Left hindlimb (tissue), 1 donor: ENCODE data around the gene SRRM1.
"Not testable (repeated sequence)": the region's sequence is repeated elsewhere in the genome, so short reads cannot be mapped to it uniquely, and the experiment has no call there.

Experiments
- DNase-seq: peaks from one replicate; pipeline ENCODE4 v3.0.0-alpha.2; 2018

Gene SRRM1

DNA sequence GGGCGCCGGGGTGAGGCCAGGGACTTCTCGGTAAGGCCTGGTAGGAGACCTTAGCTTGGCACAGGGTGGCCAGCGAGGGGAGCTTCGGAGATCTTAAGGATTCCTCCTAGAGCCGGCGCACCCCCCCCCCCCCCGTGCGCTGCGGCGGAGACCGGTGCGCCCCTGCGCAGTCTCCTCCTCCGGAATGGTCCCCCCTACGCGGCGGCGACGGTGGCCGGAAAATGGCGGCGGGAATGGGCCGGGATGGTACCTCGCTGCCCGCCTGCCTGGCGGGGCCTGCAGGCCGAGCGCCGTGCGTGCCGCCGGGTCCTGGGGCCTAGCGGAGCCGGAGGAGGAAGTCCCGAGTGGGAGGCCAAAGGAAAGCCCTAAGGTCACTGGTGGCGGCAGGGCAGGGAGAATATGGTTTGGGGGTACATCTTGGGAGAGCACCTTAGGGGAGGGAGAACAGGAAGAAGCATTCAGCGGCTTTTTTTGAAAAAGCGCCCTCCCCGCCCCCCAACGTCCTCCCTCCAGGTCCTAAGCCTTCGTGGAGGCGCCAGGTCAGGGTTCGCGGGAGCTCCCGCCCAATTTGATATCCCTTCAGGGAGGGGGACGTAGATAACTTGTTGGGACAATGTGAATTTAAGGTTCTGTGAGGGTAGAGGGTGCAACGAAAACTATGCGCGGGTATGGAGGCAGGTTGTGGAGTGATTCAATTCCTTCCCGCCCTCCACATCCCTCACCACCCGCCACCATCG lies 429 bp downstream of the SRRM1 start:
- no peak for DNase-seq

DNA sequence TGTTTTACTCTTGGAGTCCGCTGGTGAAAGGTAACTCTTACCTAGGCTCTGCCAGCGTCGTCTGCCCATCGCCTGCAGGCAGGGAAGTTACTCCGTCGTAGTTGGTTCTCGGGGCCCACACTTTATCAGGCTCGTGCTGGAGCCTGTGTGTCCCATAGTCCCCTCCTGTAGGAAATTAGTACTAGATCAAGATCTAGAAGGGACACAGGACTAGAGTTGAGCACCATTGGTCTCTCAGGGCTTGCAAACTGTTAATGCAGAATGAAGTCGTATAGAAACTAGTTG lies 940 bp downstream of the SRRM1 start:
- DNase-seq = no peak

GRCh38 chr1:24648919-24649318 lies 5.8 kb downstream of the SRRM1 start:
- no peak for DNase-seq

DNA sequence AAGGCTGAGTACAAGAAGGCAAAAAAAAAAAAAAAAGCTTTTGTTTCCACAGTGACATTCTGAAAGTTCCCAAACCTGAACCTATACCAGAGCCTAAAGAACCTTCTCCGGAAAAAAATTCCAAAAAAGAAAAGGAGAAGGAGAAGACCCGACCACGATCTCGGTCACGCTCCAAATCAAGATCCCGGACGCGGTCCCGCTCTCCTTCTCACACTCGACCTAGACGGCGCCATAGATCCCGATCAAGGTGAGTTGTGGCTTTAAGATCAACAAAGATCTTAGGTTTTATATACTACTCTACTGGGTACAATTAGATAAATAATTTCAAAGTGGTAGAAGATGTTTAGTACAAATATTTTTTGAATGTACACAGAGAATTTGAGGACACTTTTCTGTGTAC lies 9.3 kb downstream of the SRRM1 start:
- no peak for DNase-seq

DNA sequence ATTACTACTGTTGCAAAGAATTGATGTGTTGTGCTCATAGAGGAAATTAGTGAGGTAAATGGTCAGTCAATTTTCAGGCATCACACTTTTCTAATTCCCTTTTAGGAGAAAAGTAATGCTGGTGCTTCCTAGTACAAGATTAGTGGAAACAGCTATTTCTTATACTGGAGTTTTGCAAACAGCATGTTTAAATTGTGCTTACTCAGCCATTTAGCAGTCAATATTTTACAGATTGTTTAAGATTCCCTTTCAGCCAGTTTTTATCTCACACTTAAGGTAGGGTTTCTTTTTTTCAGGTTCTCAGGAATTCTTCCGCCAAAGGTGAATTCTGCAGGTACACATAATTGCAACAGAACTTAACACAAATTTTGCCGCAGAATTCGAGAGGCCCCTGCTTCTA lies 10.9 kb downstream of the SRRM1 start:
- no peak for DNase-seq

GRCh38 chr1:24656046-24656445 lies 12.9 kb downstream of the SRRM1 start:
- DNase-seq = no peak

GRCh38 chr1:24657781-24658180 lies 14.7 kb downstream of the SRRM1 start:
- DNase-seq = no peak

GRCh38 chr1:24659166-24659904 lies 16.2 kb downstream of the SRRM1 start:
- DNase-seq = no peak

DNA sequence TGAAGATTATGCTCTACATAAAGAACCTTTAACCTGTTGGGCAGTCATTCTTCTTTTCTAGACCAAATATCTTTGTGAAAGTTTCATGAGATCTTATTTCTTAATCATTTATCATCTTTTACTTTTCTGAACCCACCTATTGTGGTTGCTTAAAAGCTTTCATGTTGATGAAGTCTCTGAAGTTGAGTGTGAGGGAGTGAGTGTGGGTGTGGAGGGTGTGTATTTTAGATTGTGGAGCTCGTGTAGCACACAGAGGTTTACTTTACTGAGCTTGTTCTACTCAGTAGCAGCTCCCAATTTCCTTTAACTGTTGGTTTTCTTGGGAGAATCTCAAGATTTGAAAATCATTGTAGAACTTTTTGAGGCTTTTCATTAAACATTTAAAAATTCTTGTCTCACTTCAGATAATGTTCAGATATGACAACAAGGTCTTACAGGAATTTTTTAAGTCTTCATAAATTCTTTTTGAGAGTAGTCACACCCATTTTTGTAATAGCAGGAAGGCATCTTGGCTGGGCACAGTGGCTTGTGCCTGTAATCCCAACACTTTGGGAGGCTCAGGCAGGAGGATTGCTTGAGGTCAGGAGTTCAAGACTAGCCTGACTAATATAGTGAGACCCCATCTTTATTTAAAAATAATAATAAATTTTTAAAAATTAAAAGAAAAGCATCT lies 17.0 kb downstream of the SRRM1 start:
- DNase-seq = no peak

- DNase-seq = no peak
Measured at GRCh38 chr1:24664507-24665033, 21.5 kb downstream of the SRRM1 start.

- no peak for DNase-seq
Measured at GRCh38 chr1:24666794-24667193, 23.7 kb downstream of the SRRM1 start.

DNA sequence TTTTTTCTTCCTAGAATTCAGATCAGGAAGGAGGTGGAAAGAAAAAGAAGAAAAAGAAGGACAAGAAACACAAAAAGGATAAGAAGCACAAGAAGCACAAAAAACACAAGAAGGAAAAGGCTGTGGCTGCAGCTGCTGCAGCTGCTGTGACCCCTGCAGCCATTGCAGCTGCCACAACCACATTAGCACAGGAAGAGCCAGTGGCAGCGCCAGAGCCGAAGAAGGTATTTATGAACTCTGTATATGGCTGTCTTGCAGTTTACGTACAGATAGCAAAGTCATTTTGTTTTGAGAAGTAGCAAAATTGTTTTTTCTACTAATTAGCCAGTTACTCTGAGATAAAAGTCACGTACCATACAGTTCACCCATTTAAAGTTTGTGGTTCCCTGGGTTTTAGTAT lies 28.3 kb downstream of the SRRM1 start:
- DNase-seq = not testable (repeated sequence)

- not testable (repeated sequence) for DNase-seq
Measured at GRCh38 chr1:24672686-24673085, 29.6 kb downstream of the SRRM1 start.

GRCh38 chr1:24673341-24673740 lies 30.2 kb downstream of the SRRM1 start:
- no peak for DNase-seq

DNA sequence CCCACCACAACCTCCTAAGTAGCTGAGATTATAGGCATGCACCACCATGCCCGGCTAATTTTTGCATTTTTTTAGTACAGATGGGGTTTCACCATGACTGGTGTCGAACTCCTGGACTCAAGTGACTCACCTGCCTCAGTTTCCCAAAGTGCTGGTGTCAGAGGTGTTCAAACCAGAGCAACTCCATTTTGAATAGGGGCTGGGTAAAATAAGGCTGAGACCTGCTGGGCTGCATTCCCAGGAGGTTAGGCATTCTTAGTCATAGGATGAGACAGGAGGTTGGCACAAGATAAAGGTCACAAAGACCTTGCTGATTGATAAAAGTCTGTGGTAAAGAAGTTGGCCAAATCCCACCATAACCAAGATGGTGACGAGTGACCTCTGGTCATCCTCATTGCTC lies 35.3 kb downstream of the SRRM1 start:
- not testable (repeated sequence) for DNase-seq

GRCh38 chr1:24679725-24680124 lies 36.6 kb downstream of the SRRM1 start:
- DNase-seq = no peak

- DNase-seq = no peak
Measured at GRCh38 chr1:24683713-24684162, 40.6 kb downstream of the SRRM1 start.

DNA sequence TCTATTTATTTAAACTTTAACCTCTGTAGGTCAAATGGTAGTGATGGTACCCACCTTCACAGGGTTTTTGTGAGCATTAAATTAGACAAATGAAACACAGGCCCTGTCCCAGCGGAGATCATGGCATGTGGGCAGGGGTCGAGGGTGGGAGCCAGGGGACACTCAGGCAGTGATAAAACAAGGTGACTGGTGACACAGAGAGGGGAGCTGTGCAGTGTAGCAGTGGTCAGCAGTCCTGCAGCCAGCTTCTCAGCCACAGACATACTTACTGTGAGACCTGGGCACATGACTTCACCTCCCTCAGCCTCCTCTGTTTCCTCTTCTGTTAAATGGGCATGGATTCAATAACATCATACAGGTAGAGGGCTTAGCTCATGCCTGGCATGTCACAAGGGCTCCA lies 44.9 kb downstream of the SRRM1 start:
- DNase-seq = no peak

DNA sequence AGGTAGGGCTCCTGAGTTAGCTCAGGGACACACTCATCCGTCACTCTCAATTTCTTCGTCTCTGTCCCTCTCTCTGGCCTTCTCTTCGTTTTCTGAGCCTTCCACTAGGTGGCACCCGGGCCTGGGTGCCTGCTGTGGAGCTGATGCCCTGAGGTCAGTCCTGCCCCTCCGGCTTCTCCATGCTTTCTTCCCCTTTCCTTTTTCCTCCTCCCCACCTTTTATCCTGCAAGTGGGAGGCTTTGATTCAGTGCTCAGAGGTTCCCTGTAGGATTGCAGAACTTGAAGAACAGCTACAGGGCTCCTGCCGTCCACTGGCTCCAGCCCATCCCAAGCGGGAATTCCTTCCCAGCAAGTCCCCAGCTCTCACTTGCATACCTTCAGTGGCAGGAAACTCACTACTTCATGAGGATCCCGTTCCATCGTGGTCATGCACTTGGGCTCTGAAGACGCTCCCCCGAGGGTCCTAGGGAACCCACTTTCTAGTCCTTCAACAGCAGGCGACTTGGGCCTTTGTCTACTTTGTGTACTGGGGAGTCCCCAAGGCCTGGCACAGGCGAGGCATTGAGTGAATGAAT lies 45.6 kb downstream of the SRRM1 start:
- peak; percentile 71 for DNase-seq

GRCh38 chr1:24691051-24691450 lies 47.9 kb downstream of the SRRM1 start:
- no peak for DNase-seq

GRCh38 chr1:24692351-24692980 lies 49.4 kb downstream of the SRRM1 start:
- no peak for DNase-seq

GRCh38 chr1:24693827-24694379 lies 50.8 kb downstream of the SRRM1 start:
- no peak for DNase-seq

GRCh38 chr1:24694380-24694843 lies 51.3 kb downstream of the SRRM1 start:
- DNase-seq = no peak
